Lower lobe of right lung (tissue), 2 donors: ENCODE measurements around the gene NLE1. TPM values are rescaled to one million over a fixed set of nuclear protein-coding genes. Genes with fewer than 3 reads are reported as not detected.

Experiments
- ATAC-seq, 2 donors: fragments of 200-7000 bp; cut with Tn5 transposase; one replicate each; pipeline ENCODE4 v1.9.1; 2020 to 2022; ENCODE audit warnings: mild to moderate bottlenecking in 2 of 2, moderate library complexity in 2 of 2
- DNase-seq: peaks from one replicate; pipeline ENCODE4 v3.0.0-alpha.2; 2020
- H3K27ac ChIP-seq: fragments of 200-600 bp; one replicate; pipeline ENCODE4 v1.8.0; 2022
- H3K27me3 ChIP-seq: fragments of 200-600 bp; one replicate; pipeline ENCODE4 v1.8.0; 2022; ENCODE audit warnings: low read depth
- H3K36me3 ChIP-seq: fragments of 200-600 bp; one replicate; pipeline ENCODE4 v1.8.0; 2022; ENCODE audit warnings: mild to moderate bottlenecking
- H3K4me1 ChIP-seq: fragments of 200-600 bp; one replicate; pipeline ENCODE4 v1.8.0; 2022
- H3K4me3 ChIP-seq: fragments of 200-600 bp; one replicate; pipeline ENCODE4 v1.8.0; 2022; ENCODE audit warnings: mild to moderate bottlenecking
- H3K9me3 ChIP-seq: fragments of 200-600 bp; one replicate; pipeline ENCODE4 v1.8.0; 2022
- CTCF ChIP-seq: fragments of 200-600 bp; IDR thresholded peaks from one replicate; pipeline ENCODE4 v1.8.0; 2022; ENCODE audit warnings: antibody characterized with exemption, mild to moderate bottlenecking
- intact Hi-C: fragments of 100-400 bp; cut with DNase I; formaldehyde crosslinking; loops from one replicate; pipeline ENCODE4 v1.11.0; 2022
- total RNA-seq: library from RNA; stranded (reverse); fragmentation: NEBNext Ultra II Directional; extraction: Animal tissue kit (Norgen Biotek cat#: 25700); gene quantifications from one replicate; pipeline ENCODE4 v1.2.1, GENCODE V29; 2021
- donor health status: DM: no; HTN: yes; CAD: no; lungs with severe emphysema.

NLE1 gene
- total RNA-seq, 1 donor from 2014 or later = 9.0 TPM

DNA sequence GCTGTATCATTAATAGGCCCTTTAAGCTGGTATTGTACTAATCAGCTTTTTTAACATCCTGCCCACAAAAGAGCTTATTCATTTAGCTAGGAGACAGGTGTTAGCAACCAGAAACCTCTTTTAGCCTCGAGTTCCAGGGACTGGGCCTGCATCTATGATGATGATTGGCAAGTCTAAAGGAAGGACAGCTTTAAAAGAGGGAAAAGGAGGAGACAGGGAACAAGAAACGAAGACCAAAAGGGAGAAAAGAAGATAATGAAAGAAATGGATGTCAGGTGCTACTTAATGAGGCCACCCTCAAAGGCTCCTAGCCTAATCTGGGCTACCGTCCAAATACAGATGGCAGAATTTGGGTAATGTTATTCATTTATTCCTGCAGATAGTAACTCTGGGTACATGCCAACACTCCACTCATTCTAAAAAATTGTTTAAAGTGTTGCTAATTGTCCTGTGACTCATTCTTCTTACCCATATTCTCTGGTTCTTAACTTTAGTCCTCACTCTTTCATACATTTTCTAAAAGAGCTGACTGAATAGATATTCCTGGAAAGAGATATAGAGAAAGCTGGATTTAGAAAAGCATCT, 59.9 kb downstream of the NLE1 start:
- H3K4me3 ChIP-seq = no peak overlapping the region
- no peak overlapping the region for H3K27ac ChIP-seq
- H3K4me1 ChIP-seq = peaks cover 16% of the 10 kb centered on the region
- no peaks in the 10 kb centered on the region for H3K36me3 ChIP-seq
- no peaks in the 10 kb centered on the region for H3K9me3 ChIP-seq
- ATAC-seq (no peak), DNase-seq (no peak)
- H3K27me3 ChIP-seq = no peaks in the 10 kb centered on the region
- intact Hi-C loops = no loop called here
- no peak for TF ChIP-seq CTCF

DNA sequence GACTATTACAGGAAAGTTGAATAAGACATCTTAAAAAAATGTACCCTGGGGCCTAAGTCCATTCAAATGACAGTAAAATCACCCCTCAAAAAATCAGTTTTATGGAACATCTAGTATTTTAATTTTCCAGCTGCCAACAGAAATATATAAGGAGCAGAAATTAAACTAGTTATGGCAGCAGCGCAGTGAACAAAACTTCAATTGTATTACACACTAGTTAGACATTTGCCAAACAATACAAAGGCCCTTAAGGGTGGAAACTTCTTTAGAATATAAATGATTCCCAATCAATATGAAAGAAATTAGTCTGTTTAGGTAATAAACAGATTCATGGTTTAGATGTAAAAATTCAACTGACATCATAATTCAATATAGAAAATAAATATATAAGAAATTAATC, 60.5 kb downstream of the NLE1 start:
- no peaks in the 10 kb centered on the region for H3K9me3 ChIP-seq
- no peaks in the 10 kb centered on the region for H3K27me3 ChIP-seq
- intact Hi-C loops = no loop called here
- ATAC-seq (no peak), DNase-seq (no peak)
- H3K36me3 ChIP-seq = no peaks in the 10 kb centered on the region
- no peak overlapping the region for H3K27ac ChIP-seq
- no peak for TF ChIP-seq CTCF
- H3K4me1 ChIP-seq = peaks cover 11% of the 10 kb centered on the region
- no peak overlapping the region for H3K4me3 ChIP-seq

GRCh38 chr17:35080536-35080935, 61.6 kb downstream of the NLE1 start:
- intact Hi-C loops = no loop called here
- no peak for DNase-seq
- TF ChIP-seq CTCF = no peak
- Histone ChIP-seq H3K27me3 (no peaks in the 10 kb centered on the region), H3K27ac (no peak overlapping the region), H3K4me1 (peaks cover 10% of the 10 kb centered on the region), H3K9me3 (no peaks in the 10 kb centered on the region), H3K36me3 (no peaks in the 10 kb centered on the region), H3K4me3 (no peak overlapping the region)
- no peak for ATAC-seq

GRCh38 chr17:35079547-35080423, 62.3 kb downstream of the NLE1 start:
- Histone ChIP-seq H3K4me3 (no peak overlapping the region), H3K4me1 (peaks cover 17% of the 10 kb centered on the region), H3K36me3 (no peaks in the 10 kb centered on the region), H3K27ac (no peak overlapping the region), H3K27me3 (no peaks in the 10 kb centered on the region), H3K9me3 (no peaks in the 10 kb centered on the region)
- TF ChIP-seq CTCF = no peak
- intact Hi-C loops = no loop called here
- DNase-seq = no peak
- ATAC-seq = no peak

Other genes with a start within 250 kb of the NLE1 start
- gene CCT6B, start 180.8 kb downstream of the NLE1 start, total RNA-seq = 1.5 TPM
- gene ZNF830, start 180.8 kb downstream of the NLE1 start, total RNA-seq = 17.8 TPM
- gene LIG3, start 161.8 kb downstream of the NLE1 start, total RNA-seq = 26.6 TPM
- gene RFFL, start 78.6 kb downstream of the NLE1 start, total RNA-seq = 27.6 TPM
- gene RAD51D, start 22.4 kb downstream of the NLE1 start, total RNA-seq = 13.2 TPM
- not detected for gene FNDC8, start 20.7 kb downstream of the NLE1 start, total RNA-seq
- 0.77 TPM for gene UNC45B, start 5.5 kb upstream of the NLE1 start, total RNA-seq
- gene SLC35G3, start 52.1 kb upstream of the NLE1 start, total RNA-seq = not detected
- 47.6 TPM for gene SLFN5, start 100.8 kb upstream of the NLE1 start, total RNA-seq
- 118 TPM for gene SLFN11, start 231.3 kb upstream of the NLE1 start, total RNA-seq